HEK293 (cell line): ENCODE results near the gene ICAM1.

Source experiments
- KLF7 ChIP-seq: fragments of 450-650 bp; formaldehyde crosslinking; IDR thresholded peaks from 2 replicates; pipeline ENCODE4 v1.5.1; 2016; ENCODE audit warnings: missing biosample characterization, missing genetic modification characterization, borderline replicate concordance
- MYNN ChIP-seq: fragments of 450-650 bp; formaldehyde crosslinking; IDR thresholded peaks from 2 replicates; pipeline ENCODE4 v1.5.1; 2016; ENCODE audit warnings: missing biosample characterization, missing genetic modification characterization, borderline replicate concordance
- MZF1 ChIP-seq: fragments of 450-650 bp; formaldehyde crosslinking; IDR thresholded peaks from 2 replicates; pipeline ENCODE4 v1.5.1; 2017; ENCODE audit warnings: missing biosample characterization, missing genetic modification characterization, borderline replicate concordance
- PBX3 ChIP-seq: sonication (generic); formaldehyde crosslinking; IDR thresholded peaks from 2 replicates; pipeline ENCODE4 v1.8.1; 2022; ENCODE audit warnings: mild to moderate bottlenecking, moderate library complexity, missing genetic modification reagents
- PRDM2 ChIP-seq: fragments of 450-650 bp; formaldehyde crosslinking; IDR thresholded peaks from 2 replicates; pipeline ENCODE4 v1.5.1; 2016; ENCODE audit warnings: missing biosample characterization, missing genetic modification characterization, borderline replicate concordance
- PRDM4 ChIP-seq: fragments of 450-650 bp; formaldehyde crosslinking; IDR thresholded peaks from 2 replicates; pipeline ENCODE4 v1.5.1; 2017; ENCODE audit warnings: missing biosample characterization, missing genetic modification characterization
- WT1 ChIP-seq: fragments of 450-650 bp; formaldehyde crosslinking; IDR thresholded peaks from 2 replicates; pipeline ENCODE4 v1.5.1; 2016; ENCODE audit warnings: missing biosample characterization, missing genetic modification characterization
- ZBTB7A ChIP-seq: fragments of 450-650 bp; formaldehyde crosslinking; IDR thresholded peaks from 2 replicates; pipeline ENCODE4 v1.5.1; 2016; ENCODE audit warnings: low read depth, missing biosample characterization, missing genetic modification characterization
- ZNF18 ChIP-seq: fragments of 450-650 bp; formaldehyde crosslinking; IDR thresholded peaks from 2 replicates; pipeline ENCODE4 v1.5.1; 2016; ENCODE audit warnings: missing biosample characterization, missing genetic modification characterization
- ZNF335 ChIP-seq: fragments of 450-650 bp; formaldehyde crosslinking; conservative IDR thresholded peaks from 2 replicates; pipeline ENCODE4 v1.5.1; 2016; ENCODE audit warnings: missing biosample characterization, missing genetic modification characterization
- ZNF398 ChIP-seq: fragments of 450-650 bp; formaldehyde crosslinking; IDR thresholded peaks from 2 replicates; pipeline ENCODE4 v1.5.1; 2017; ENCODE audit warnings: missing biosample characterization, missing genetic modification characterization
- ZNF514 ChIP-seq: fragments of 450-650 bp; formaldehyde crosslinking; IDR thresholded peaks from 2 replicates; pipeline ENCODE4 v1.5.1; 2016; ENCODE audit warnings: missing biosample characterization, missing genetic modification characterization
- ZNF521 ChIP-seq: fragments of 450-650 bp; formaldehyde crosslinking; IDR thresholded peaks from 2 replicates; pipeline ENCODE4 v1.5.1; 2017; ENCODE audit warnings: missing biosample characterization, mild to moderate bottlenecking, missing genetic modification characterization
- ZNF580 ChIP-seq: fragments of 450-650 bp; formaldehyde crosslinking; IDR thresholded peaks from 2 replicates; pipeline ENCODE4 v1.5.1; 2016; ENCODE audit warnings: missing biosample characterization, missing genetic modification characterization
- ZNF610 ChIP-seq: fragments of 450-650 bp; formaldehyde crosslinking; IDR thresholded peaks from 2 replicates; pipeline ENCODE4 v1.5.1; 2016; ENCODE audit warnings: missing biosample characterization, missing genetic modification characterization, borderline replicate concordance
- ZNF670 ChIP-seq: fragments of 450-650 bp; formaldehyde crosslinking; IDR thresholded peaks from 2 replicates; pipeline ENCODE4 v1.5.1; 2016; ENCODE audit warnings: missing biosample characterization, missing genetic modification characterization, low read depth
- ZNF704 ChIP-seq: fragments of 450-650 bp; formaldehyde crosslinking; IDR thresholded peaks from 2 replicates; pipeline ENCODE4 v1.5.1; 2016; ENCODE audit warnings: missing biosample characterization, missing genetic modification characterization
- ZNF777 ChIP-seq: fragments of 450-650 bp; formaldehyde crosslinking; IDR thresholded peaks from 2 replicates; pipeline ENCODE4 v1.5.1; 2017; ENCODE audit warnings: missing biosample characterization, missing genetic modification characterization, borderline replicate concordance
- ZNF785 ChIP-seq: fragments of 450-650 bp; formaldehyde crosslinking; IDR thresholded peaks from 2 replicates; pipeline ENCODE4 v1.5.1; 2016; ENCODE audit warnings: missing biosample characterization, missing genetic modification characterization
- ZNF830 ChIP-seq: fragments of 450-650 bp; IDR thresholded peaks from 2 replicates; pipeline ENCODE4 v1.5.0; 2018; ENCODE audit warnings: missing biosample characterization, missing genetic modification characterization, low read depth, mild to moderate bottlenecking, moderate library complexity
- ZSCAN5A ChIP-seq: fragments of 450-650 bp; formaldehyde crosslinking; IDR thresholded peaks from 2 replicates; pipeline ENCODE4 v1.5.1; 2016; ENCODE audit warnings: missing biosample characterization, missing genetic modification characterization

ICAM1 gene

GRCh38 chr19:10251792-10252694 is 18.9 kb upstream of the ICAM1 start, which contains the start of gene MRPL4 (continued):
- TF ChIP-seq ZNF18 (peak; percentile 71), ZNF785 (peak; percentile 74; the same call in 1 of the 2 replicates), ZBTB7A (tag by site-specific recombination) (peak; percentile 81; the same call in 1 of the 2 replicates), PBX3 (peak; percentile 72), ZNF514 (tag by site-specific recombination) (no peak), ZNF704 (tag by site-specific recombination) (0 out of 2 replicates have a peak, but pooled peaks have one; percentile 57), PRDM4 (tag by site-specific recombination) (peak; percentile 65), MYNN (tag by site-specific recombination) (no peak), PRDM2 (tag by site-specific recombination) (peak; percentile 94; the same call in 1 of the 2 replicates), ZSCAN5A (peak; percentile 90; the same call in 1 of the 2 replicates), ZNF777 (tag by site-specific recombination) (no peak), MZF1 (tag by site-specific recombination) (no peak), ZNF610 (peak; percentile 90), ZNF335 (tag by site-specific recombination) (peak; percentile 98), ZNF398 (tag by site-specific recombination) (peak; percentile 48; the same call in 1 of the 2 replicates), WT1 (tag by site-specific recombination) (peak; percentile 38; the same call in 1 of the 2 replicates), ZNF830 (tag by site-specific recombination) (no peak), KLF7 (tag by site-specific recombination) (peak; percentile 90), ZNF521 (tag by site-specific recombination) (no peak), ZNF580 (tag by site-specific recombination) (peak; percentile 95), ZNF670 (no peak)
